HEK293 (cell line): ENCODE data around the gene NLGN2.

Source experiments
- BCL6B ChIP-seq: fragments of 450-650 bp; formaldehyde crosslinking; IDR thresholded peaks from 2 replicates; pipeline ENCODE4 v1.5.1; 2017; ENCODE audit warnings: missing biosample characterization, missing genetic modification characterization
- KLF9 ChIP-seq: fragments of 450-650 bp; formaldehyde crosslinking; IDR thresholded peaks from 2 replicates; pipeline ENCODE4 v1.5.1; 2016; ENCODE audit warnings: missing biosample characterization, missing genetic modification characterization, low read depth
- MEIS1 ChIP-seq: sonication (generic); formaldehyde crosslinking; IDR thresholded peaks from 2 replicates; pipeline ENCODE4 v1.8.1; 2022; ENCODE audit warnings: missing genetic modification reagents, mild to moderate bottlenecking, borderline replicate concordance
- OSR2 ChIP-seq: fragments of 450-650 bp; formaldehyde crosslinking; IDR thresholded peaks from 2 replicates; pipeline ENCODE4 v1.5.1; 2016; ENCODE audit warnings: missing biosample characterization, missing genetic modification characterization
- PATZ1 ChIP-seq: fragments of 450-650 bp; formaldehyde crosslinking; IDR thresholded peaks from 2 replicates; pipeline ENCODE4 v1.5.1; 2016; ENCODE audit warnings: missing biosample characterization, missing genetic modification characterization
- SCRT1 ChIP-seq: fragments of 450-650 bp; formaldehyde crosslinking; IDR thresholded peaks from 2 replicates; pipeline ENCODE4 v1.5.1; 2016; ENCODE audit warnings: missing biosample characterization, missing genetic modification characterization, borderline replicate concordance
- SP2 ChIP-seq: fragments of 450-650 bp; formaldehyde crosslinking; IDR thresholded peaks from 2 replicates; pipeline ENCODE4 v1.5.1; 2016; ENCODE audit warnings: missing biosample characterization, missing genetic modification characterization
- ZBTB21 ChIP-seq: fragments of 450-650 bp; formaldehyde crosslinking; IDR thresholded peaks from 2 replicates; pipeline ENCODE4 v1.5.1; 2017; ENCODE audit warnings: missing biosample characterization, missing genetic modification characterization
- ZBTB8A ChIP-seq: fragments of 450-650 bp; formaldehyde crosslinking; IDR thresholded peaks from 2 replicates; pipeline ENCODE4 v1.5.1; 2016; ENCODE audit warnings: missing biosample characterization, missing genetic modification characterization
- ZEB2 ChIP-seq: fragments of 450-650 bp; formaldehyde crosslinking; IDR thresholded peaks from 2 replicates; pipeline ENCODE4 v1.5.1; 2016; ENCODE audit warnings: missing biosample characterization, missing genetic modification characterization
- ZNF133 ChIP-seq: fragments of 450-650 bp; formaldehyde crosslinking; IDR thresholded peaks from 2 replicates; pipeline ENCODE4 v1.5.1; 2016; ENCODE audit warnings: missing biosample characterization, missing genetic modification characterization
- ZNF16 ChIP-seq: fragments of 450-650 bp; formaldehyde crosslinking; IDR thresholded peaks from 2 replicates; pipeline ENCODE4 v1.5.1; 2016; ENCODE audit warnings: low read depth, missing biosample characterization, missing genetic modification characterization
- ZNF169 ChIP-seq: fragments of 450-650 bp; formaldehyde crosslinking; IDR thresholded peaks from 2 replicates; pipeline ENCODE4 v1.5.1; 2016; ENCODE audit warnings: missing biosample characterization, missing genetic modification characterization
- ZNF174 ChIP-seq: fragments of 450-650 bp; formaldehyde crosslinking; IDR thresholded peaks from 2 replicates; pipeline ENCODE4 v1.5.0; 2017; ENCODE audit warnings: missing biosample characterization, mild to moderate bottlenecking, missing genetic modification characterization
- ZNF19 ChIP-seq: fragments of 450-650 bp; formaldehyde crosslinking; IDR thresholded peaks from 2 replicates; pipeline ENCODE4; 2016; ENCODE audit warnings: missing biosample characterization, missing genetic modification characterization, low read depth
- ZNF211 ChIP-seq: fragments of 450-650 bp; formaldehyde crosslinking; IDR thresholded peaks from 2 replicates; pipeline ENCODE4 v1.5.1; 2016; ENCODE audit warnings: low read depth, missing biosample characterization, missing genetic modification characterization
- ZNF214 ChIP-seq: fragments of 450-650 bp; formaldehyde crosslinking; IDR thresholded peaks from 2 replicates; pipeline ENCODE4 v1.5.1; 2017; ENCODE audit warnings: missing biosample characterization, mild to moderate bottlenecking, missing genetic modification characterization, borderline replicate concordance
- ZNF23 ChIP-seq: fragments of 450-650 bp; formaldehyde crosslinking; IDR thresholded peaks from 2 replicates; pipeline ENCODE4 v1.5.1; 2016; ENCODE audit warnings: missing biosample characterization, missing genetic modification characterization, borderline replicate concordance
- ZNF239 ChIP-seq: fragments of 450-650 bp; formaldehyde crosslinking; IDR thresholded peaks from 2 replicates; pipeline ENCODE4 v1.5.1; 2016; ENCODE audit warnings: missing biosample characterization, missing genetic modification characterization
- ZNF302 ChIP-seq: fragments of 450-650 bp; formaldehyde crosslinking; IDR thresholded peaks from 2 replicates; pipeline ENCODE4 v1.5.1; 2016; ENCODE audit warnings: missing biosample characterization, missing genetic modification characterization, low read depth
- ZNF37A ChIP-seq: fragments of 450-650 bp; IDR thresholded peaks from 2 replicates; pipeline ENCODE4 v1.5.1; 2018; ENCODE audit warnings: missing biosample characterization, missing genetic modification characterization
- ZNF423 ChIP-seq: fragments of 450-650 bp; formaldehyde crosslinking; IDR thresholded peaks from 2 replicates; pipeline ENCODE4 v1.5.1; 2016; ENCODE audit warnings: missing biosample characterization, missing genetic modification characterization
- ZNF488 ChIP-seq: fragments of 450-650 bp; formaldehyde crosslinking; IDR thresholded peaks from 2 replicates; pipeline ENCODE4 v1.5.1; 2016; ENCODE audit warnings: missing biosample characterization, missing genetic modification characterization
- ZNF513 ChIP-seq: fragments of 450-650 bp; IDR thresholded peaks from 2 replicates; pipeline ENCODE4 v1.5.1; 2018; ENCODE audit warnings: missing biosample characterization, missing genetic modification characterization
- ZNF514 ChIP-seq: fragments of 450-650 bp; formaldehyde crosslinking; IDR thresholded peaks from 2 replicates; pipeline ENCODE4 v1.5.1; 2016; ENCODE audit warnings: missing biosample characterization, missing genetic modification characterization
- ZNF561 ChIP-seq: fragments of 450-650 bp; IDR thresholded peaks from 2 replicates; pipeline ENCODE4 v1.5.1; 2018; ENCODE audit warnings: missing biosample characterization, missing genetic modification characterization, borderline replicate concordance
- ZNF580 ChIP-seq: fragments of 450-650 bp; formaldehyde crosslinking; IDR thresholded peaks from 2 replicates; pipeline ENCODE4 v1.5.1; 2016; ENCODE audit warnings: missing biosample characterization, missing genetic modification characterization
- ZNF596 ChIP-seq: fragments of 450-650 bp; IDR thresholded peaks from 2 replicates; pipeline ENCODE4 v1.5.0; 2018; ENCODE audit warnings: missing biosample characterization, mild to moderate bottlenecking, missing genetic modification characterization, moderate library complexity
- ZNF610 ChIP-seq: fragments of 450-650 bp; formaldehyde crosslinking; IDR thresholded peaks from 2 replicates; pipeline ENCODE4 v1.5.1; 2016; ENCODE audit warnings: missing biosample characterization, missing genetic modification characterization, borderline replicate concordance
- ZNF658 ChIP-seq: fragments of 450-650 bp; formaldehyde crosslinking; IDR thresholded peaks from 2 replicates; pipeline ENCODE4; 2016; ENCODE audit warnings: missing biosample characterization, missing genetic modification characterization
- ZNF692 ChIP-seq: fragments of 450-650 bp; formaldehyde crosslinking; IDR thresholded peaks from 2 replicates; pipeline ENCODE4 v1.5.1; 2016; ENCODE audit warnings: missing biosample characterization, missing genetic modification characterization
- ZNF701 ChIP-seq: fragments of 450-650 bp; formaldehyde crosslinking; IDR thresholded peaks from 2 replicates; pipeline ENCODE4 v1.5.1; 2016; ENCODE audit warnings: missing biosample characterization, missing genetic modification characterization
- ZNF76 ChIP-seq: fragments of 450-650 bp; formaldehyde crosslinking; IDR thresholded peaks from 2 replicates; pipeline ENCODE4; 2016; ENCODE audit warnings: low read depth, missing biosample characterization, missing genetic modification characterization, borderline replicate concordance
- ZSCAN23 ChIP-seq: fragments of 450-650 bp; formaldehyde crosslinking; IDR thresholded peaks from 2 replicates; pipeline ENCODE4 v1.5.1; 2016; ENCODE audit warnings: missing biosample characterization, missing genetic modification characterization

NLGN2 gene

GRCh38 chr17:7440113-7440833 lies 32.6 kb downstream of the NLGN2 start (continued):
- TF ChIP-seq ZNF561 (tag by site-specific recombination) (no peak), SP2 (tag by site-specific recombination) (peak; percentile 64), ZNF169 (tag by site-specific recombination) (no peak), ZNF658 (tag by site-specific recombination) (no peak), ZNF37A (tag by site-specific recombination) (no peak), ZNF239 (tag by site-specific recombination) (no peak), ZNF214 (tag by site-specific recombination) (no peak), ZNF514 (tag by site-specific recombination) (no peak), MEIS1 (CRISPR knock-in tag) (no peak), ZNF76 (tag by site-specific recombination) (peak; percentile 81), ZNF610 (tag by site-specific recombination) (no peak), SCRT1 (tag by site-specific recombination) (no peak), ZNF423 (tag by site-specific recombination) (peak; percentile 94), ZNF16 (tag by site-specific recombination) (no peak), ZNF580 (no peak; the same call in 1 of the 2 replicates), ZNF692 (no peak), ZNF174 (tag by site-specific recombination) (no peak), BCL6B (tag by site-specific recombination) (no peak; the same call in 1 of the 2 replicates), ZNF513 (tag by site-specific recombination) (no peak), ZSCAN23 (0 out of 2 replicates have a peak, but pooled peaks have one; percentile 38), OSR2 (tag by site-specific recombination) (no peak), ZNF19 (tag by site-specific recombination) (no peak), KLF9 (tag by site-specific recombination) (peak; percentile 59; the same call in 1 of the 2 replicates), ZNF133 (tag by site-specific recombination) (no peak), ZBTB21 (0 out of 2 replicates have a peak, but pooled peaks have one; percentile 21), ZEB2 (tag by site-specific recombination) (peak; percentile 81), ZNF596 (tag by site-specific recombination) (no peak), ZNF23 (tag by site-specific recombination) (no peak), PATZ1 (tag by site-specific recombination) (peak; percentile 80), ZNF302 (tag by site-specific recombination) (no peak), ZNF211 (tag by site-specific recombination) (no peak), ZNF701 (tag by site-specific recombination) (no peak), ZNF488 (tag by site-specific recombination) (no peak), ZBTB8A (peak; percentile 83)
